Measurements from ENCODE around the gene PIGM. TPM values are rescaled to one million over a fixed set of nuclear protein-coding genes. Genes with fewer than 3 reads are reported as not detected.

Gene PIGM
- polyA plus RNA-seq, 1 donor: 5.0 TPM

GRCh38 chr1:159986531-159986930 is 45.3 kb downstream of the PIGM start:
- no peak for DNase-seq

- DNase-seq: no peak
Measured at GRCh38 chr1:159986093-159986492, 45.7 kb downstream of the PIGM start.

- DNase-seq: no peak
Measured at GRCh38 chr1:159985473-159985872, 46.3 kb downstream of the PIGM start.

- no peak for DNase-seq
Measured at GRCh38 chr1:159983681-159984080, 48.1 kb downstream of the PIGM start.

GRCh38 chr1:159982280-159982679 is 49.5 kb downstream of the PIGM start:
- no peak for DNase-seq

GRCh38 chr1:159981351-159982055 is 50.3 kb downstream of the PIGM start:
- no peak for DNase-seq

GRCh38 chr1:159980786-159981185 is 51.0 kb downstream of the PIGM start:
- DNase-seq: no peak

- no peak for DNase-seq
Measured at GRCh38 chr1:159980076-159980475, 51.7 kb downstream of the PIGM start.

- no peak for DNase-seq
Measured at GRCh38 chr1:159979257-159979656, 52.5 kb downstream of the PIGM start.

GRCh38 chr1:159978107-159978398 is 53.7 kb downstream of the PIGM start:
- DNase-seq: no peak

- no peak for DNase-seq
Measured at GRCh38 chr1:159977364-159978106, 54.3 kb downstream of the PIGM start.

Other genes with a start within 250 kb of the PIGM start
- gene FCRL6, start 229.6 kb downstream of the PIGM start, polyA plus RNA-seq (ENCODE audit: insufficient read length): not detected
- gene SLAMF8, start 205.1 kb downstream of the PIGM start, polyA plus RNA-seq (ENCODE audit: insufficient read length): 0.45 TPM
- not detected for gene VSIG8, start 169.3 kb downstream of the PIGM start, polyA plus RNA-seq (ENCODE audit: insufficient read length)
- 0.40 TPM for gene CFAP45, start 131.8 kb downstream of the PIGM start, polyA plus RNA-seq (ENCODE audit: insufficient read length)
- 155 TPM for gene TAGLN2, start 106.5 kb downstream of the PIGM start, polyA plus RNA-seq (ENCODE audit: insufficient read length)
- gene IGSF9, start 86.4 kb downstream of the PIGM start, polyA plus RNA-seq (ENCODE audit: insufficient read length): 0.65 TPM
- gene SLAMF9, start 77.8 kb downstream of the PIGM start, polyA plus RNA-seq (ENCODE audit: insufficient read length): not detected
- gene KCNJ10, start 38.2 kb upstream of the PIGM start, polyA plus RNA-seq (ENCODE audit: insufficient read length): 0.46 TPM
- gene KCNJ9, start 49.5 kb upstream of the PIGM start, polyA plus RNA-seq (ENCODE audit: insufficient read length): 0.09 TPM
- 21.6 TPM for gene IGSF8, start 66.6 kb upstream of the PIGM start, polyA plus RNA-seq (ENCODE audit: insufficient read length)
- 87.0 TPM for gene ATP1A2, start 83.8 kb upstream of the PIGM start, polyA plus RNA-seq (ENCODE audit: insufficient read length)
- gene ATP1A4, start 119.6 kb upstream of the PIGM start, polyA plus RNA-seq (ENCODE audit: insufficient read length): 4.0 TPM
- gene CASQ1, start 158.6 kb upstream of the PIGM start, polyA plus RNA-seq (ENCODE audit: insufficient read length): 912 TPM
- 117 TPM for gene PEA15, start 173.4 kb upstream of the PIGM start, polyA plus RNA-seq (ENCODE audit: insufficient read length)
- 115 TPM for gene DCAF8, start 230.6 kb upstream of the PIGM start, polyA plus RNA-seq (ENCODE audit: insufficient read length)

Measured in hindlimb muscle (tissue), 1 donor.